IMR-90 (cell line): ENCODE measurements around the gene LONP1. TPM values are rescaled to one million over a fixed set of nuclear protein-coding genes. Genes with fewer than 3 reads are reported as not detected.

Experiments
- ATAC-seq: fragments of 200-7000 bp; cut with Tn5 transposase; 2 replicates; pipeline ENCODE4 v1.9.1; 2020; ENCODE audit warnings: low read depth, mild to moderate bottlenecking, moderate library complexity
- BruUV-seq: library from RNA; stranded (reverse); fragments of 400-500 nt; replicated peaks from 2 replicates; lab custom pipeline; 2021; lab: Mats Ljungman, UMichigan
- CTCF ChIA-PET: fragments of 300-600 bp; formaldehyde crosslinking; extraction: SDS; loops from one replicate; lab custom pipeline; 2021; ENCODE audit warnings: antibody characterized with exemption; lab: Yijun Ruan, JAX
- POLR2A ChIA-PET: fragments of 300-600 bp; sonication (Branson Sonifier 250); formaldehyde crosslinking; loops from one replicate; lab custom pipeline; 2022; ENCODE audit warnings: antibody characterized with exemption; ENCODE audit not compliant: unreplicated experiment; lab: Charles Lee
- DNase-seq: peaks from one replicate; pipeline ENCODE4 v3.0.0; 2013
- H2AFZ ChIP-seq: replicated peaks from 2 replicates; pipeline ENCODE3; 2013; ENCODE audit warnings: low read length, mild to moderate bottlenecking; ENCODE audit not compliant: poor library complexity
- H2AK5ac ChIP-seq: 2 replicates; pipeline ENCODE4 v1.6.1; 2013; ENCODE audit warnings: low read depth, low read length, inconsistent platforms
- H2AK9ac ChIP-seq: replicated peaks from 2 replicates; pipeline ENCODE3; 2013; ENCODE audit warnings: mild to moderate bottlenecking, low read depth, low read length, moderate library complexity; ENCODE audit not compliant: poor library complexity
- H2BK120ac ChIP-seq: 2 replicates; pipeline ENCODE4 v1.6.1; 2013; ENCODE audit warnings: low read depth, low read length, inconsistent platforms
- H2BK15ac ChIP-seq: 3 replicates; pipeline ENCODE4 v1.6.1; 2013; ENCODE audit warnings: low read depth, low read length, inconsistent platforms
- H2BK20ac ChIP-seq: 2 replicates; pipeline ENCODE4 v1.6.1; 2013; ENCODE audit warnings: low read depth, mild to moderate bottlenecking, inconsistent platforms, low read length, moderate library complexity
- H2BK5ac ChIP-seq: 2 replicates; pipeline ENCODE4 v1.6.1; 2013; ENCODE audit warnings: mild to moderate bottlenecking, low read depth, low read length, inconsistent platforms; ENCODE audit not compliant: poor library complexity, severe bottlenecking
- H3K14ac ChIP-seq: replicated peaks from 2 replicates; pipeline ENCODE4 v1.6.1; 2013; ENCODE audit warnings: low read depth, low read length, inconsistent platforms
- H3K18ac ChIP-seq: 2 replicates; pipeline ENCODE4 v1.6.1; 2013; ENCODE audit warnings: low read depth, low read length, control low read depth
- H3K23ac ChIP-seq: 2 replicates; pipeline ENCODE4 v1.6.1; 2013; ENCODE audit warnings: low read depth, low read length, inconsistent platforms
- H3K27ac ChIP-seq: 2 replicates; pipeline ENCODE4 v1.5.1; 2013; ENCODE audit warnings: mild to moderate bottlenecking, control low read depth, low read length; ENCODE audit not compliant: insufficient read depth
- H3K27me3 ChIP-seq: 2 replicates; pipeline ENCODE4 v1.6.1; 2013; ENCODE audit warnings: low read length; ENCODE audit not compliant: control insufficient read depth, insufficient read depth
- H3K36me3 ChIP-seq: 2 replicates; pipeline ENCODE4 v1.6.1; 2013; ENCODE audit warnings: low read length, mixed read lengths; ENCODE audit not compliant: control insufficient read depth, insufficient read depth
- H3K4ac ChIP-seq: 2 replicates; pipeline ENCODE4 v1.6.1; 2013; ENCODE audit warnings: low read depth, low read length, inconsistent platforms
- H3K4me1 ChIP-seq: 2 replicates; pipeline ENCODE4 v1.6.1; 2013; ENCODE audit warnings: low read length, mixed read lengths; ENCODE audit not compliant: control insufficient read depth, insufficient read depth
- H3K4me2 ChIP-seq: 2 replicates; pipeline ENCODE4 v1.6.1; 2013; ENCODE audit warnings: low read depth, mild to moderate bottlenecking, control low read depth, low read length, moderate library complexity
- H3K4me3 ChIP-seq: 2 replicates; pipeline ENCODE4 v1.5.1; 2013; ENCODE audit warnings: low read depth, mild to moderate bottlenecking, control low read depth, low read length, moderate library complexity; ENCODE audit not compliant: insufficient read depth
- H3K56ac ChIP-seq: 2 replicates; pipeline ENCODE4 v1.6.1; 2013; ENCODE audit warnings: low read length, inconsistent platforms; ENCODE audit not compliant: insufficient read depth; ENCODE audit errors: extremely low read depth
- H3K79me1 ChIP-seq, 2 experiments: 2 replicates each; pipeline ENCODE4 v1.6.1; 2013; ENCODE audit warnings: low read length in 2 of 2, inconsistent platforms in 1 of 2, low read depth in 1 of 2
- H3K9ac ChIP-seq: 2 replicates; pipeline ENCODE4 v1.6.1; 2013; ENCODE audit warnings: low read depth, low read length, control low read depth
- H3K9me1 ChIP-seq: 2 replicates; pipeline ENCODE4 v1.6.1; 2013; ENCODE audit warnings: low read length, inconsistent platforms; ENCODE audit not compliant: insufficient read depth
- H3K9me3 ChIP-seq: 2 replicates; pipeline ENCODE4 v1.6.1; 2013; ENCODE audit warnings: low read length; ENCODE audit not compliant: control insufficient read depth, insufficient read depth
- H4K20me1 ChIP-seq: 2 replicates; pipeline ENCODE4 v1.6.1; 2013; ENCODE audit warnings: low read length, inconsistent platforms; ENCODE audit not compliant: insufficient read depth
- H4K5ac ChIP-seq: 2 replicates; pipeline ENCODE4 v1.6.1; 2013; ENCODE audit warnings: mild to moderate bottlenecking, low read depth, low read length, control low read depth
- H4K8ac ChIP-seq, 2 experiments: 2 replicates each; pipeline ENCODE4 v1.6.1; 2013; ENCODE audit warnings: low read depth in 2 of 2, low read length in 2 of 2, control low read depth in 1 of 2, inconsistent platforms in 1 of 2
- H4K91ac ChIP-seq: 2 replicates; pipeline ENCODE4 v1.6.1; 2013; ENCODE audit warnings: low read depth, low read length, inconsistent platforms; ENCODE audit not compliant: insufficient read depth
- CEBPB ChIP-seq: IDR thresholded peaks from 2 replicates; pipeline ENCODE4 v1.6.1; 2012; ENCODE audit warnings: low read depth, low read length, improper control_type of control experiment
- MAFK ChIP-seq: IDR thresholded peaks from 2 replicates; pipeline ENCODE4 v1.6.1; 2012; ENCODE audit warnings: low read depth, low read length, improper control_type of control experiment
- MAZ ChIP-seq: IDR thresholded peaks from 2 replicates; pipeline ENCODE4 v1.6.1; 2012; ENCODE audit warnings: low read depth, mild to moderate bottlenecking, low read length, improper control_type of control experiment, moderate library complexity, borderline replicate concordance
- NFE2L2 ChIP-seq: fragments of 150-350 bp; IDR thresholded peaks from 2 replicates; pipeline ENCODE4 v1.6.1; 2016; ENCODE audit warnings: low read depth, mild to moderate bottlenecking, low read length
- RAD21 ChIP-seq: IDR thresholded peaks from 2 replicates; pipeline ENCODE4 v1.6.1; 2012; ENCODE audit warnings: low read length, improper control_type of control experiment
- WGBS, 2 experiments: methylation state at CpG; one replicate each; pipeline versions ENCODE4 v1.1.5 to v1.1.7; 2013; ENCODE audit warnings: missing lambda C conversion rate in 2 of 2; ENCODE audit not compliant: insufficient read length in 1 of 2; ENCODE audit errors: extremely low coverage in 2 of 2; 5-methylcytosine and 5-hydroxymethylcytosine counted together
- dilution Hi-C: fragments of 300-500 bp; cut with HindIII; formaldehyde crosslinking; loops from one replicate; pipeline ENCODE4 v1.14.3; 2018; ENCODE audit warnings: low sequenced_read_pairs; ENCODE audit not compliant: unreplicated experiment
- in situ Hi-C: fragments of 300-500 bp; cut with MboI; formaldehyde crosslinking; loops from 3 replicates; pipeline ENCODE4 v1.14.3; 2019; ENCODE audit warnings: low sequenced_read_pairs, inconsistent platforms, mixed read lengths
- intact Hi-C: fragments of 100-400 bp; cut with micrococcal nuclease; formaldehyde crosslinking; loops from 2 replicates; pipeline ENCODE4 v1.10.0; 2022
- polyA plus RNA-seq, 3 experiments: library from polyadenylated mRNA; depleted of rRNA; stranded (reverse); fragments of >200 nt; gene quantifications; 2 replicates each; pipeline ENCODE4 v1.2.3, GENCODE V29; 2012; ENCODE audit warnings: low replicate concordance in 1 of 3
- total RNA-seq: library from RNA; depleted of rRNA; stranded (reverse); fragments of >200 nt; gene quantifications from 2 replicates; pipeline ENCODE4 v1.2.3, GENCODE V29; 2012

The LONP1 gene
- total and polyA plus RNA-seq, 2 of the 4 experiments (the other 2 are of a cell fraction) = 64.2 to 93.2 TPM

DNA sequence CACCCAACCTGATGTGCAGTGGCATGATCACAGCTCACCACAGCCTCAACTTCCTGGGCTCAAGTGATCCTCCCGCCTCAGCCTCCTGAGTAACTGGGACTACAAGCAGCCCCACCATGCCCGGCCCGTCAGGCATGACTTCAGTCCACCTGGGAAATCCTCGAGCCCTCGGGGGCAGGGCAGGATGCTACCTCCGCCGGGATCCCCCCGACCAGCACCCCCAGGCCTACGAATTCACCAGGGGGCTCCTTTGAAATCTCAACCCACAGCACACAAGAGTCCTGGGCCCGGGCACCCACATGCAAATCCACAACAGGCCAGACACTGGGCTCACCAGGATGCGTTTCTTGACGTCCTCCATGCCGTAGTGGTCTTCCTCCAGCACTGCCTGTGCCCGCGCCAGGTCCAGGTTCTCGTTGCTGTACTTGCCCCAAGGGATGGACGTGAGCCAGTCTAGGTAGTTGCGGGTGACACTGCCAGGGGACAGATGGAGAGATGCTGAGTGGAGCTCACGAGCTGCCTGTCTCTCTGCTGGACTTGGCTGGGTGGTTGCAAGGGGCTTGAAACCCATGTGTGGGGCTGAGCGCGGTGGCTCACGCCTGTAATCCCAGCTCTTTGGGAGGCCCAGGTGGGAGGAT lies 19.4 kb downstream of the LONP1 start:
- no peak overlapping the region for H3K4ac ChIP-seq
- ChIA-PET POLR2A (no interaction called here), CTCF (no interaction called here)
- H2BK5ac ChIP-seq = no peak overlapping the region
- H3K14ac ChIP-seq = no peak overlapping the region
- BruUV-seq = no TSS peak
- no peak overlapping the region for H4K5ac ChIP-seq
- WGBS, 2 experiments = 96% methylated on average over 8 of the region's 22 CpGs; no CpG with 5 or more reads in 1 of the 2 experiments
- H3K27ac ChIP-seq = no peak overlapping the region
- H4K20me1 ChIP-seq = peaks cover 45% of the 10 kb centered on the region
- no peak overlapping the region for H4K8ac ChIP-seq
- no peak overlapping the region for H4K91ac ChIP-seq
- H2BK20ac ChIP-seq = no peak overlapping the region
- intact Hi-C loops = no loop called here
- DNase-seq (no peak), ATAC-seq (no peak)
- H3K36me3 ChIP-seq = peaks cover 60% of the 10 kb centered on the region
- no peak overlapping the region for H3K56ac ChIP-seq
- H3K79me1 ChIP-seq = peaks cover 12 to 57% of the 10 kb centered on the region in 2 experiments; a peak in 3 of 4 replicates
- no peak overlapping the region for H3K9ac ChIP-seq
- no peaks in the 10 kb centered on the region for H3K27me3 ChIP-seq
- no peak overlapping the region for H2BK15ac ChIP-seq
- no peak overlapping the region for H2BK120ac ChIP-seq
- H3K9me1 ChIP-seq = 0 out of 2 replicates have a peak, but pooled peaks cover 2% of the 10 kb centered on the region
- no peak overlapping the region for H3K18ac ChIP-seq
- H2AK5ac ChIP-seq = no peak overlapping the region
- no peak overlapping the region for H3K23ac ChIP-seq
- H3K4me1 ChIP-seq = 0 out of 2 replicates have a peak, but pooled peaks cover 2% of the 10 kb centered on the region
- peak overlapping the region; percentile 21 for H2AFZ ChIP-seq
- dilution Hi-C loops = no loop called here
- in situ Hi-C loops = no loop called here
- H3K4me2 ChIP-seq = no peak overlapping the region
- no peaks in the 10 kb centered on the region for H3K9me3 ChIP-seq
- H2AK9ac ChIP-seq = no peak overlapping the region
- no peak for TF ChIP-seq NFE2L2
- TF ChIP-seq MAZ = no peak
- TF ChIP-seq MAFK = no peak
- TF ChIP-seq CEBPB = no peak
- no peak for TF ChIP-seq RAD21
- H3K4me3 ChIP-seq = no peak overlapping the region
